HepG2 (cell line): ENCODE measurements around the gene SIAH2. TPM values are rescaled to one million over a fixed set of nuclear protein-coding genes. Genes with fewer than 3 reads are reported as not detected.

Experiments
- FOXK1 ChIP-seq: sonication (generic); formaldehyde crosslinking; IDR thresholded peaks from 2 replicates; pipeline ENCODE4 v1.4.0; 2020; ENCODE audit warnings: low read depth, missing genetic modification reagents, borderline replicate concordance
- JUN ChIP-seq: sonication (generic); formaldehyde crosslinking; IDR thresholded peaks from 2 replicates; pipeline ENCODE4 v1.4.0; 2020; ENCODE audit warnings: mild to moderate bottlenecking, missing genetic modification reagents
- MZF1 ChIP-seq: sonication (generic); formaldehyde crosslinking; IDR thresholded peaks from 2 replicates; pipeline ENCODE4 v1.8.1; 2023; ENCODE audit warnings: mild to moderate bottlenecking, missing genetic modification reagents, borderline replicate concordance
- PHF20 ChIP-seq: sonication (generic); formaldehyde crosslinking; IDR thresholded peaks from 2 replicates; pipeline ENCODE4 v1.5.0; 2020; ENCODE audit warnings: mild to moderate bottlenecking, missing genetic modification reagents
- PRDM10 ChIP-seq: sonication (generic); formaldehyde crosslinking; IDR thresholded peaks from 2 replicates; pipeline ENCODE4 v1.4.0; 2020; ENCODE audit warnings: low read depth, missing genetic modification reagents
- PRDM4 ChIP-seq: sonication (generic); formaldehyde crosslinking; IDR thresholded peaks from 2 replicates; pipeline ENCODE4 v1.9.0; 2021; ENCODE audit warnings: missing genetic modification reagents, borderline replicate concordance
- SNAPC5 ChIP-seq: sonication (generic); formaldehyde crosslinking; IDR thresholded peaks from 2 replicates; pipeline ENCODE4 v1.8.1; 2023; ENCODE audit warnings: mild to moderate bottlenecking, missing genetic modification reagents, borderline replicate concordance
- ZBTB39 ChIP-seq: sonication (generic); formaldehyde crosslinking; IDR thresholded peaks from 2 replicates; pipeline ENCODE4 v1.5.0; 2020; ENCODE audit warnings: missing genetic modification reagents
- ZNF275 ChIP-seq: sonication (generic); formaldehyde crosslinking; IDR thresholded peaks from 2 replicates; pipeline ENCODE4 v1.8.0; 2022; ENCODE audit warnings: missing genetic modification reagents, mild to moderate bottlenecking, inconsistent platforms, borderline replicate concordance
- ZNF33B ChIP-seq: sonication (generic); formaldehyde crosslinking; IDR thresholded peaks from 2 replicates; pipeline ENCODE4 v1.5.1; 2020; ENCODE audit warnings: mild to moderate bottlenecking, missing genetic modification reagents
- ZNF644 ChIP-seq: IDR thresholded peaks from 2 replicates; pipeline ENCODE4 v1.6.1; 2016; ENCODE audit warnings: low read depth
- ZNF720 ChIP-seq: sonication (generic); formaldehyde crosslinking; IDR thresholded peaks from 2 replicates; pipeline ENCODE4 v1.4.0; 2020; ENCODE audit warnings: missing genetic modification reagents
- polyA plus RNA-seq, 8 experiments: library from polyadenylated mRNA; depleted of rRNA in 3 of 8; stranded (reverse) in 7 of 8; unstranded in 1 of 8; fragments of >200 nt; fragmentation: Illumina TruSeq in 4 of 8; extraction: Trizol in 4 of 8; gene quantifications; 2 replicates each; pipeline versions ENCODE4 v1.2.1 to v1.2.3, GENCODE V29; 2011 to 2016; ENCODE audit warnings: low read depth in 4 of 8, missing spikeins in 1 of 8, mixed read lengths in 1 of 8; ENCODE audit not compliant: insufficient read depth in 1 of 8
- total RNA-seq, 5 experiments: library from RNA; depleted of rRNA; stranded (reverse); fragments of >200 nt; fragmentation: Illumina TruSeq; extraction: Trizol; gene quantifications; 2 replicates each; pipeline ENCODE4 v1.2.3, GENCODE V29; 2016; ENCODE audit warnings: low read depth in 1 of 5
- TF ChIP-seq, protein P1 (sequence below): sonication (generic); formaldehyde crosslinking; IDR thresholded peaks from 2 replicates; pipeline ENCODE4 v1.4.0; 2020; ENCODE audit warnings: missing genetic modification reagents

Gene SIAH2
- total and polyA plus RNA-seq, 2 of the 13 experiments (the other 11 are each of a cell fraction or from before 2014, with no cell fraction given) = 71.8 to 117 TPM

- TF ChIP-seq FOXK1 (CRISPR knock-in tag) = no peak
- TF ChIP-seq PHF20 (CRISPR knock-in tag) = no peak
- no peak for TF ChIP-seq PRDM4 (CRISPR knock-in tag)
- TF ChIP-seq MZF1 (CRISPR knock-in tag) = no peak
- TF ChIP-seq SNAPC5 = no peak
- no peak for TF ChIP-seq ZNF720
- no peak for TF ChIP-seq ZBTB39 (CRISPR knock-in tag)
- 0 out of 2 replicates have a peak, but pooled peaks have one; percentile 19 for TF ChIP-seq ZNF644 (CRISPR knock-in tag)
- TF ChIP-seq, protein P1, sequence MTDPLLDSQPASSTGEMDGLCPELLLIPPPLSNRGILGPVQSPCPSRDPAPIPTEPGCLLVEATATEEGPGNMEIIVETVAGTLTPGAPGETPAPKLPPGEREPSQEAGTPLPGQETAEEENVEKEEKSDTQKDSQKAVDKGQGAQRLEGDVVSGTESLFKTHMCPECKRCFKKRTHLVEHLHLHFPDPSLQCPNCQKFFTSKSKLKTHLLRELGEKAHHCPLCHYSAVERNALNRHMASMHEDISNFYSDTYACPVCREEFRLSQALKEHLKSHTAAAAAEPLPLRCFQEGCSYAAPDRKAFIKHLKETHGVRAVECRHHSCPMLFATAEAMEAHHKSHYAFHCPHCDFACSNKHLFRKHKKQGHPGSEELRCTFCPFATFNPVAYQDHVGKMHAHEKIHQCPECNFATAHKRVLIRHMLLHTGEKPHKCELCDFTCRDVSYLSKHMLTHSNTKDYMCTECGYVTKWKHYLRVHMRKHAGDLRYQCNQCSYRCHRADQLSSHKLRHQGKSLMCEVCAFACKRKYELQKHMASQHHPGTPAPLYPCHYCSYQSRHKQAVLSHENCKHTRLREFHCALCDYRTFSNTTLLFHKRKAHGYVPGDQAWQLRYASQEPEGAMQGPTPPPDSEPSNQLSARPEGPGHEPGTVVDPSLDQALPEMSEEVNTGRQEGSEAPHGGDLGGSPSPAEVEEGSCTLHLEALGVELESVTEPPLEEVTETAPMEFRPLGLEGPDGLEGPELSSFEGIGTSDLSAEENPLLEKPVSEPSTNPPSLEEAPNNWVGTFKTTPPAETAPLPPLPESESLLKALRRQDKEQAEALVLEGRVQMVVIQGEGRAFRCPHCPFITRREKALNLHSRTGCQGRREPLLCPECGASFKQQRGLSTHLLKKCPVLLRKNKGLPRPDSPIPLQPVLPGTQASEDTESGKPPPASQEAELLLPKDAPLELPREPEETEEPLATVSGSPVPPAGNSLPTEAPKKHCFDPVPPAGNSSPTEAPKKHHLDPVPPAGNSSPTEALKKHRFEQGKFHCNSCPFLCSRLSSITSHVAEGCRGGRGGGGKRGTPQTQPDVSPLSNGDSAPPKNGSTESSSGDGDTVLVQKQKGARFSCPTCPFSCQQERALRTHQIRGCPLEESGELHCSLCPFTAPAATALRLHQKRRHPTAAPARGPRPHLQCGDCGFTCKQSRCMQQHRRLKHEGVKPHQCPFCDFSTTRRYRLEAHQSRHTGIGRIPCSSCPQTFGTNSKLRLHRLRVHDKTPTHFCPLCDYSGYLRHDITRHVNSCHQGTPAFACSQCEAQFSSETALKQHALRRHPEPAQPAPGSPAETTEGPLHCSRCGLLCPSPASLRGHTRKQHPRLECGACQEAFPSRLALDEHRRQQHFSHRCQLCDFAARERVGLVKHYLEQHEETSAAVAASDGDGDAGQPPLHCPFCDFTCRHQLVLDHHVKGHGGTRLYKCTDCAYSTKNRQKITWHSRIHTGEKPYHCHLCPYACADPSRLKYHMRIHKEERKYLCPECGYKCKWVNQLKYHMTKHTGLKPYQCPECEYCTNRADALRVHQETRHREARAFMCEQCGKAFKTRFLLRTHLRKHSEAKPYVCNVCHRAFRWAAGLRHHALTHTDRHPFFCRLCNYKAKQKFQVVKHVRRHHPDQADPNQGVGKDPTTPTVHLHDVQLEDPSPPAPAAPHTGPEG (CRISPR knock-in tag) = no peak
- no peak for TF ChIP-seq ZNF275
- no peak for TF ChIP-seq ZNF33B (CRISPR knock-in tag)
- no peak for TF ChIP-seq PRDM10
- TF ChIP-seq JUN (CRISPR knock-in tag) = no peak
Measured at GRCh38 chr3:150779402-150779858, 16.5 kb upstream of the SIAH2 start (continued).
